RWPE1 (cell line): ENCODE measurements around the gene REX1BD.
A peak's percentile ranks its signal among the peaks of the same experiment; 100 is the strongest.

Experiments
- CTCF ChIA-PET: fragments of 350-600 bp; sonication (Branson Sonifier 250); formaldehyde crosslinking; extraction: SDS; loops from one replicate; lab custom pipeline; 2021; lab: Yijun Ruan, JAX
- POLR2A ChIA-PET: fragments of 400-600 bp; formaldehyde crosslinking; extraction: SDS; loops from one replicate; lab custom pipeline; 2020; ENCODE audit warnings: antibody characterized with exemption; ENCODE audit not compliant: low non-redundant PET; lab: Yijun Ruan, JAX
- DNase-seq: peaks from one replicate; pipeline ENCODE4 v3.0.0; 2012; ENCODE audit warnings: low spot score
- H3K27ac ChIP-seq: fragments of 450-650 bp; 2 replicates; pipeline ENCODE4 v1.5.1; 2017
- TF ChIP-seq, protein P1 (sequence below): fragments of 450-650 bp; conservative IDR thresholded peaks from 2 replicates; pipeline ENCODE4 v1.5.1; 2017; ENCODE audit warnings: low read depth, mild to moderate bottlenecking

Gene REX1BD

DNA sequence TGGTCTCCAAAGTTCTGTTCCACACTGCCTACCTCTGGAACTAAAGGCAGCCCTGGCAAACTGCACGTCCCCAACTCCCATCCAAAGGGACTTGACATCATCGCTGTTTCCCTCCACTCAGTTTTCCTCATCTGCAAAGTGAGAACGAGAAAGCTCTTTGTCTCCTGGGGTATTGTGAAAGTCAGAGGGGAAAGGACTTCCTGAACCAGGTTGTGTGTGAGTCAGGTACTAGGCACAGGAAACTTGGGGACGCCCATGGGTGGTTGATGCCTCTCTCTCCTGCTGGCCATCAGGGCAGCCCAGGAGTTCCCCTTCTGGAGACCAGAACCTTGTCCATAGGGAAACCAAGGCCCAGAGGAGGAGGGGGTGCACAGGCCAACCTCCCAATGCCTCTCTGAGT, 13.3 kb downstream of the REX1BD start:
- DNase-seq: no peak
- ChIA-PET CTCF (no interaction called here), POLR2A (no interaction called here)
- 0 out of 2 replicates have a peak overlapping the region, but pooled peaks have one; percentile 1 for H3K27ac ChIP-seq
- TF ChIP-seq, protein P1, sequence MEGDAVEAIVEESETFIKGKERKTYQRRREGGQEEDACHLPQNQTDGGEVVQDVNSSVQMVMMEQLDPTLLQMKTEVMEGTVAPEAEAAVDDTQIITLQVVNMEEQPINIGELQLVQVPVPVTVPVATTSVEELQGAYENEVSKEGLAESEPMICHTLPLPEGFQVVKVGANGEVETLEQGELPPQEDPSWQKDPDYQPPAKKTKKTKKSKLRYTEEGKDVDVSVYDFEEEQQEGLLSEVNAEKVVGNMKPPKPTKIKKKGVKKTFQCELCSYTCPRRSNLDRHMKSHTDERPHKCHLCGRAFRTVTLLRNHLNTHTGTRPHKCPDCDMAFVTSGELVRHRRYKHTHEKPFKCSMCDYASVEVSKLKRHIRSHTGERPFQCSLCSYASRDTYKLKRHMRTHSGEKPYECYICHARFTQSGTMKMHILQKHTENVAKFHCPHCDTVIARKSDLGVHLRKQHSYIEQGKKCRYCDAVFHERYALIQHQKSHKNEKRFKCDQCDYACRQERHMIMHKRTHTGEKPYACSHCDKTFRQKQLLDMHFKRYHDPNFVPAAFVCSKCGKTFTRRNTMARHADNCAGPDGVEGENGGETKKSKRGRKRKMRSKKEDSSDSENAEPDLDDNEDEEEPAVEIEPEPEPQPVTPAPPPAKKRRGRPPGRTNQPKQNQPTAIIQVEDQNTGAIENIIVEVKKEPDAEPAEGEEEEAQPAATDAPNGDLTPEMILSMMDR: no peak

DNA sequence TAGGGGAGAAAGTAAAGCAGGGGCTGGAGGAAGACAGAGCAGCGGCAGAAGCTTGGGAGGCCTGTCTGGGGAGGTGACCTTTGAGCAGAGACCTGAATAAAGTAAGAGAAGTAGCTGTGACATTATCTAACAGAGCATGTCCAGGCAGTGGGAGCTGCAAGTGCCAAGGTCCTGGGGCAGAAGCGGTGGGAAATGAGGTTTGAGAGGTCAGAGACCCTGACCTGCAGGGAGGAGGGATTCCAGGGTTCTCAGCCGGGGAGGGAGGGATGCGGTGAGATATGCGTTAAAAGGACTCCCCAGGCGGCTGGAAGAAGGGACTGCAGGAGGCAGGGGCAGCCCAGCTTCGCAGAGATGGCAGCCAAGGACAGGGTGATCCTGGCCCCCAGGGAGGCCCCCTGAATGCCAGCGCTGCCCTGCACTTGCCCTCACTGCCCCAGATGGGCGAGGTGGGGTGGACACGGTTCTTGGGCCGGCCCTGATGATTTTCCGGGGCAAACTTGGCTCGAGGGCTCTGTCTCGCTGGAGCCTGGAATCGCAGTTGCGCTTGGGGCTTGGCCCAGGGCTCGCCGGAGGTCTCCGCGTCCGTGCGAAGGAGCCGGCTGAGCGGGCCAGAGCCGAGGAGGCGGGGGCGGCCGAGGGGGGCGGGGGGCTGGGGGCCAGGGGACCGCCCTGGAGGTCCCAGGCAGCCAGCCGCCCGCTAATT, 14.8 kb downstream of the REX1BD start:
- ChIA-PET POLR2A (no interaction called here), CTCF (interaction anchor here (0.6 to 1.9 kb wide), 3 partner anchors 9 to 337 kb away, joined by 3 to 10 read pairs (median 6); no protein-coding TSS in a partner anchor)
- TF ChIP-seq, protein P1: no peak
- no peak for DNase-seq
- peak overlapping the region; percentile 2 for H3K27ac ChIP-seq

DNA sequence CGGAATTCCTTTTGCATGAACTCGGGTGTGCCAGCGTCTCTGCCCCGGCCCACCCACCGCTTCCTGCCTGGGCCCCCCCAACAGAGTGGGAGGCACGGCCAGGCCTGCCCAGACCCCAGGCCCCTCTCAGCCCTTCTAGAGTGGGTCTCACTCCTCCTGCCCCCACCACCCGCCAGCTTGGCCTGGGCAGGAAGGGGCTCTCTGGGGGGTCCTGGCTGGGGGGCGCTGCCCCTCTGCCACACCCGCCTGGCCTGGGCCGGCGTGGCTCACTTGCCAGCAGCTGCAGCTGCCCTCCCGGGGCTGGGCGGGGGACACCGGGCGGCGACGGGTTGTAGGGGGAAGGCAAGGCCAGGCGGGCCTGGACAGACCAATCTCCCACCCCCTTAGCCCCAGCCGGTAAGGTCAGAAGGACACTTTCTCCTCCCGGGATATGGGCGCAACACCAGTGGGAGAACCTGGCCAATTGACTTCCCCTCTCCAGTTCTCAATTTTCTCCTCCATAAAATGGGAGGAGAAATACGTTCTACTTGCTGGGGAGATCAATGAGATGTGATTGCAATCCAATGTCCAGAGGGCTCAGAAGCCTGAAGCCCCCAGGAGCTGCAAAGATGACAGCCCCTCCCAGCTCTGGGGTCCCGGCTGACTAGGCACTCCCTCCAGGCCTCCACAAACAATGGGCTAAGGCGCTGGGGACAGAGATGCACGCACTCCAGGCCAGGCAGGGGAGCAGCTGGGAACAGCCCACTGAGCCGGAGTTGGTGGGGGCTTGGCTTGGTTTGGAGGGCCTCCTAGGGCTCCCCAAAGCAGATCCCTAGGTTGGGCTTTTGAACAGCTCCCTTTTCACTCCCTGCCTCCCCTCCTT, 15.6 kb downstream of the REX1BD start:
- TF ChIP-seq, protein P1: no peak
- ChIA-PET POLR2A (no interaction called here), CTCF (interaction anchor here (1.9 kb wide), 1 partner anchor 10 kb away, joined by 10 read pairs; no protein-coding TSS in a partner anchor)
- peak overlapping the region; percentile 17; the same call in 1 of the 2 replicates for H3K27ac ChIP-seq
- DNase-seq: no peak

DNA sequence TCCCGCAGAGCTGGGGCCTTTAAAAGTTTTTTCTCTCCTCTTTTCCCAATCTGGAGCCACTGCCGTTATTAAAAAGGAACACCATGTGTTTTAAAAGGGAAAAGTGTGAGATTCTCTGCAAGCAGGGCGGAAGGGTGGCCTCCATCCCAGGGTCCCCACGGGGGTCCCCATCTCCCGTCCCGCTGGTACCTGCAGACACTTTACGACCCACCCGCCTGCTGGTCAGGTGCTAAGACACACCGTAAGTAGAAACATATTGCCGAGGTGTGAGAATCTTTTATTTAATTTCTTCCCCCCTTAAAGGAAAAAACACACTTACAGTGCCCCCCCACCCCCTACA, 16.2 kb downstream of the REX1BD start:
- H3K27ac ChIP-seq: peak overlapping the region; percentile 17; the same call in 1 of the 2 replicates
- TF ChIP-seq, protein P1: no peak
- ChIA-PET POLR2A (no interaction called here), CTCF (interaction anchor here (1.9 kb wide), 1 partner anchor 10 kb away, joined by 10 read pairs; no protein-coding TSS in a partner anchor)
- no peak for DNase-seq

DNA sequence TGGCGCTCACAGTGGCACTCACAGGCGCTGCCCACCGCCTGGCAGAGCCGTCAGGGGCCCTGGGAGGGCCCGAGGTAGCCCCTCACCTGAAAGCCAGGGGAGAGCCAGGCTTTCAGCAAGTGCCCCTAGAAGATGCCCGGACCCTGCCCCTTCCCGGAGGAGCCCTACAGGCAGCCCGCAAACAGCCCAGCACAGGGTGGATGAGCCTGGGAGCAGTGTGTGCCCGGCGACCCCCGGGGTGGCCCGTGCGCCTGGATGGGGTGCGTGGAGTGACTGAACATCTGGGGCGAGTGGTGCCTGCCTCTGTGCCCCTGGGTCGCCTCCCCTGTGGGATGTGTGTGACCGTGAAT, 16.6 kb downstream of the REX1BD start:
- ChIA-PET CTCF (no interaction called here), POLR2A (no interaction called here)
- TF ChIP-seq, protein P1: no peak
- H3K27ac ChIP-seq: peak overlapping the region; percentile 17; the same call in 1 of the 2 replicates
- no peak for DNase-seq

DNA sequence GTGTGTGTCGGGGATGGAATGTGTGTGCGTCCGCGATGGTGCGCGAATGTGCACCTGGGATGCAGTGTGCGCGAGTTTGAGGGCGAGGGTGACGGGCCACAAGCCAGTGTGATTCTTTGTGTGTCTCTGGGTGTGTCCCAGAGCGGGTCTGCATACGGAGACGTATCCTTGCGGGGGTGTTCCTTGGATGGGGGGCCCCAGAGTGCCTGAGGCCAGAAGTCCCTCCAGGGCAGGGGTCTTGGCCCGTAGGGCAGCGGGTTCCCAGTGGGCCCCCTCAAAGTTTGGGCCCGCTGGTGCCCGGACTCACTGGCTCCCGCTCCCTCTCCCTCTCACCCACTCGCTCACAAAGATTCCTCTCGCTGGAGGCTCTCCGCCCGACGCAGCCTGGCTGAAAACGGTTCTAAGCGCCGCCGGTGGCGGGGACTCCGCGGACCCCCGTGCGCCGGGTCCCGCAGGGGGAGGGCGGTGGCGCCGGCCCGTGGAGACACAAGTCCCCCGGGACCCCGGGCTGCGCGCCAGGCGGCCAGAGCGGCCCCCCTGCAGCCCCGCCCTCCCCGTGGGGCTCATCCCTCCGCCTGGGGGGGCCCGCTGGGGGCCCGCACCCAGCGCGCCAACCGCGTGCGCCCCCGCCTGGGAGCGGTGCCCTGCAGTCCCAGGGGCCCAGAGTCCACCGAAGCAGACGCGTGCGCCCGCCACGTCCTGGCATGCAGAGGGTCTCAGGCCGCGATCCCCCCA, 17.1 kb downstream of the REX1BD start:
- TF ChIP-seq, protein P1: no peak
- ChIA-PET CTCF (no interaction called here), POLR2A (no interaction called here)
- H3K27ac ChIP-seq: no peak overlapping the region
- DNase-seq: no peak
